ENCODE measurements around the gene SGPP2.
"Not testable (repeated sequence)": the region's sequence is repeated elsewhere in the genome, so short reads cannot be mapped to it uniquely, and the experiment has no call there.

SGPP2 gene

DNA sequence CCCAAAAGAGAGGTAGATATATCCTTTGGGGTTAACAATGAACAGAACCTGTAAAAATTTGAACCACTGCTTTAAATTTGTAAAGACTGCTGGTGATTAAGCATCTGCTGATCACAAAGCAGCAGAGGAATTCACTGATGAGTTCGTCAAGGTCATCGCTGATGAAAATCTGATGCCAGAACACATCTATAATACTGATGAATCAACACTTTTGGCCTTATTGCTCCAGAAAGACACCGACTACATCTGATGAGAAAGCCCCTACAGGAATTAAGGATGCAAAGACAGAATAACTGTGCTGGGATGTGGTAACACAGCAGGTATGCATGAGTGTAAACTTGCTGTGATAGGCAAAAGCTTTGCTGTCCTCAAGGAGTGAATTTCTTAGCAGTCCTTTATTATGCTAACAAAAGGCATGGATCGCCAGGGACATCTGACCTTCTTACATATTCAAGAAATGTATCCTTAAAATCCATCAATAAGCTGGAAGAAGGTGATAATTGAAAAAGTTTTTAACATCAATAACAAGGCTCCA, 30.5 kb upstream of the SGPP2 start:
- TF ChIP-seq, protein P1, sequence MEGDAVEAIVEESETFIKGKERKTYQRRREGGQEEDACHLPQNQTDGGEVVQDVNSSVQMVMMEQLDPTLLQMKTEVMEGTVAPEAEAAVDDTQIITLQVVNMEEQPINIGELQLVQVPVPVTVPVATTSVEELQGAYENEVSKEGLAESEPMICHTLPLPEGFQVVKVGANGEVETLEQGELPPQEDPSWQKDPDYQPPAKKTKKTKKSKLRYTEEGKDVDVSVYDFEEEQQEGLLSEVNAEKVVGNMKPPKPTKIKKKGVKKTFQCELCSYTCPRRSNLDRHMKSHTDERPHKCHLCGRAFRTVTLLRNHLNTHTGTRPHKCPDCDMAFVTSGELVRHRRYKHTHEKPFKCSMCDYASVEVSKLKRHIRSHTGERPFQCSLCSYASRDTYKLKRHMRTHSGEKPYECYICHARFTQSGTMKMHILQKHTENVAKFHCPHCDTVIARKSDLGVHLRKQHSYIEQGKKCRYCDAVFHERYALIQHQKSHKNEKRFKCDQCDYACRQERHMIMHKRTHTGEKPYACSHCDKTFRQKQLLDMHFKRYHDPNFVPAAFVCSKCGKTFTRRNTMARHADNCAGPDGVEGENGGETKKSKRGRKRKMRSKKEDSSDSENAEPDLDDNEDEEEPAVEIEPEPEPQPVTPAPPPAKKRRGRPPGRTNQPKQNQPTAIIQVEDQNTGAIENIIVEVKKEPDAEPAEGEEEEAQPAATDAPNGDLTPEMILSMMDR (IDR thresholded peaks at IDR 0.05; ENCODE audit: low read length, missing control alignments), result no peak
- DNase-seq (ENCODE audit: low read depth), result no peak
- no peak overlapping the region for H3K4me3 ChIP-seq (replicated peaks; ENCODE audit: low read depth, low read length)

DNA sequence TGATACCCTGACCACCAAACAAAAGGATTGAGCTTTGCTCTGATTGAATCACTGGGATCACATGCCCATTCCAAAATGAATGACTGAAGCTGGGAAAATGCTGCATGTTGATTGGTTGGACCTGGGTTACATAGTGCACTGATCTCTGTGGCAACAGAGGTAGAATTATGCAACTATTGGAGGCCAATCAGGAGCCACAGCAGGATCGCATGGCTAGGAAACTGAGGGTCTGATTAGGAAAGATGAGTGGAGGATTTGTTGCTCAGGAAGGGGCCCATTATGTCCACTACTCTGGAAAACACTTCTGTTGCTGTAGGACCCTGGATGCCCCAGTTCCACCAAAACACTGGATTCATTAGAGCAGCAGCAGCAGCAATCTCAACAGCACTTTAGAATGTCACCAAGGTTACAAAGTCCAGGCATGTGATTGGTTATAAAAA, 25.9 kb upstream of the SGPP2 start:
- TF ChIP-seq, protein P1 (IDR thresholded peaks at IDR 0.05; ENCODE audit: low read length, missing control alignments), result no peak
- DNase-seq (ENCODE audit: low read depth), result peak; percentile 20
- H3K4me3 ChIP-seq (replicated peaks; ENCODE audit: low read depth, low read length), result no peak overlapping the region

- no peak for DNase-seq (ENCODE audit: low read depth)
- TF ChIP-seq, protein P1 (IDR thresholded peaks at IDR 0.05; ENCODE audit: low read length, missing control alignments), result no peak
- H3K4me3 ChIP-seq (replicated peaks; ENCODE audit: low read depth, low read length), result no peak overlapping the region
Observed at GRCh38 chr2:222399038-222399783, 25.1 kb upstream of the SGPP2 start.

DNA sequence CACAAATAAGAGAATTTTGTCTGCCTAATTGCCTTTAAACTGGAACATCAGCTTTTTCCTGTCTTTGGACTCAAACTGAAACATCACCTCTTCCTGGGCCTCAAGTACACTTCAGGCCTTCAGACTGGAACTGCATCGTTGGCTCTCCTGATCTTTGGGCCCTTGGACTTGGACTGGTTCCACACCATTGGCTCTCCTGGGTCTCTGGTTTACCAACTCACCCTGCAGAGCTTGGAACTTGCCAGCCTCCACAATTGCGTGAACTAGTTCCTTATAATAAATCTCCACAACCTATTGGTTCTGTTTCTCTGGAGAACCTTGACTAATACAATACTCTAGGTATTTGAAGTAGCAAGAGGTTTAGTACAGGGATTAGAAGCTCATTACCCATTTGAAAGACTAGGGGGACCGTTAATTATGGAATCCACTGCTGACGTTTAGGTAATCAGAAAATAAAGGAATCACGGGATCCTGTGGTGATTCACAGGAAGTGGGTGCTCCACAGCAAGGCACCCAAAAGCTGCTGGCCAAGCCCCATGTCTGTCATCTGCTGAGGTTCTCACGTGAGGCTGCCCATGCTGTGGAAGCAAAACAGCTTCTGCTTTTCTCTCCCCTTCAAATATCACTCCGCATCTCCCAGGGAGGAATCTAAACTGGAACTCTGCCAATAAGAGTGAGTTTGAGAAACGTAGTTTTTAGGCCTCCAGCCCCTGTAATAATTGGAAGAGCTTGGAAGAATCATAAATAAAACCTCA, 20.0 kb upstream of the SGPP2 start:
- TF ChIP-seq, protein P1 (IDR thresholded peaks at IDR 0.05; ENCODE audit: low read length, missing control alignments), result no peak
- peak; percentile 6 for DNase-seq (ENCODE audit: low read depth)
- no peak overlapping the region for H3K4me3 ChIP-seq (replicated peaks; ENCODE audit: low read depth, low read length)

- TF ChIP-seq, protein P1 (IDR thresholded peaks at IDR 0.05; ENCODE audit: low read length, missing control alignments), result no peak
- H3K4me3 ChIP-seq (replicated peaks; ENCODE audit: low read depth, low read length), result no peak overlapping the region
Observed at GRCh38 chr2:222408684-222409083, 15.7 kb upstream of the SGPP2 start.

DNA sequence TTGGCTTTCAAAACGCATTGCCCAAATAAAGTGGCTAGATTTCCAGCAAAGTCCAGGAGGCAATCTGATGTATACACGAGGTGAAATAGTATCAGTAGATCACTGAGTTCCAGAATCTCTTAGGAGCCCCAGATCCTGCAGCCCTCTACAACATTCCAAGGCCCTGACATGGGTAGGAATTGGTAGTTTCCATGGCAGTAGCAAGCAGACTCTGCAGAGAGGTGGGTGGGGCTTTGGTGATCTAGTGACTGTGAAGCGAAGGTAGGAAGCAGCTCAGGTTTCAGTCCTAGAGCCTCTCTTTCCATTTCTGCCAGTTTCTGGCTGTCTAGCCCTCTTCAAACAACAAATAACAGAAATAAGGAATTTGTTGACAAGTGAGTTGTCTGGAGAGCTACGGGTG, 13.8 kb upstream of the SGPP2 start:
- TF ChIP-seq, protein P1 (IDR thresholded peaks at IDR 0.05; ENCODE audit: low read length, missing control alignments), result no peak
- H3K4me3 ChIP-seq (replicated peaks; ENCODE audit: low read depth, low read length), result no peak overlapping the region
- DNase-seq (ENCODE audit: low read depth), result no peak

More at GRCh38 chr2:222408684-222409083, 15.7 kb upstream of the SGPP2 start:
- no peak for DNase-seq (ENCODE audit: low read depth)

DNA sequence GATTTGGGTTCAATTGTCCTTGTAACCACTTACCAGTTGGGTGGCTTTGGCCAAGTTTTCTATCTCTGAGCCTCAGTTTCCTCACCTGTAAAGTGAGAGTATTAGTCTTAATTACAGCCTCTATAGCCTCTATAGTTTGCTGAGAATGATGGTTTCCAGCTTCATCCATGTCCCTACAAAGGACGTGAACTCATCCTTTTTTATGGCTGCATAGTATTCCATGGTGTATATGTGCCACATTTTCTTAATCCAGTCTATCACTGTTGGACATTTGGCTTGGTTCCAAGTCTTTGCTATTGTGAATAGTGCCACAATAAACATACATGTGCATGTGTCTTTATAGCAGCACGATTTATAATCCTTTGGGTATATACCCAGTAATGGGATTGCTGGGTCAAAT, 12.0 kb upstream of the SGPP2 start:
- DNase-seq (ENCODE audit: low read depth); H3K4me3 ChIP-seq (replicated peaks; ENCODE audit: low read depth, low read length): not testable (repeated sequence)

Measured in fibroblast of pulmonary artery (primary cell).